HG03066 (cell line): ENCODE results near the gene MYBBP1A.

Experiments used
- ATAC-seq: cut with Tn5 transposase; IDR thresholded peaks from one replicate; pipeline ENCODE4 v1.9.1; 2021; ENCODE audit warnings: low read depth; ENCODE audit not compliant: unreplicated experiment

MYBBP1A gene

GRCh38 chr17:4522661-4523060 is 32.5 kb downstream of the MYBBP1A start:
- ATAC-seq = no peak

- no peak for ATAC-seq
Observed at GRCh38 chr17:4520894-4521600, 34.1 kb downstream of the MYBBP1A start.

GRCh38 chr17:4520060-4520893 is 34.9 kb downstream of the MYBBP1A start:
- ATAC-seq = no peak

GRCh38 chr17:4519361-4519788 is 35.8 kb downstream of the MYBBP1A start:
- no peak for ATAC-seq

GRCh38 chr17:4518901-4519300 is 36.3 kb downstream of the MYBBP1A start:
- ATAC-seq = no peak

- no peak for ATAC-seq
Observed at GRCh38 chr17:4516735-4517134, 38.4 kb downstream of the MYBBP1A start.

GRCh38 chr17:4515501-4515900 is 39.7 kb downstream of the MYBBP1A start:
- no peak for ATAC-seq

GRCh38 chr17:4514779-4515178 is 40.4 kb downstream of the MYBBP1A start:
- ATAC-seq = no peak

- no peak for ATAC-seq
Observed at GRCh38 chr17:4514206-4514605, 41.0 kb downstream of the MYBBP1A start.

GRCh38 chr17:4513113-4514032 is 41.8 kb downstream of the MYBBP1A start:
- no peak for ATAC-seq

GRCh38 chr17:4512156-4513112 is 42.8 kb downstream of the MYBBP1A start:
- ATAC-seq = no peak

GRCh38 chr17:4511199-4511932 is 43.8 kb downstream of the MYBBP1A start:
- ATAC-seq = no peak

GRCh38 chr17:4510618-4510941 is 44.6 kb downstream of the MYBBP1A start:
- no peak for ATAC-seq

- ATAC-seq = no peak
Observed at GRCh38 chr17:4509923-4510617, 45.1 kb downstream of the MYBBP1A start.

GRCh38 chr17:4509401-4509800 is 45.8 kb downstream of the MYBBP1A start:
- no peak for ATAC-seq

- ATAC-seq = no peak
Observed at GRCh38 chr17:4508207-4508606, 47.0 kb downstream of the MYBBP1A start.

GRCh38 chr17:4507361-4508111 is 47.6 kb downstream of the MYBBP1A start:
- no peak for ATAC-seq

GRCh38 chr17:4506892-4507291 is 48.3 kb downstream of the MYBBP1A start:
- ATAC-seq = no peak
